PC-9 (cell line): Measurements from ENCODE around the gene HOXA5. TPM values are rescaled to one million over a fixed set of nuclear protein-coding genes. Genes with fewer than 3 reads are reported as not detected.

Experiments
- BruUV-seq: library from RNA; stranded (reverse); fragments of 400-500 nt; replicated peaks from 2 replicates; lab custom pipeline; 2021; lab: Mats Ljungman, UMichigan
- CTCF ChIA-PET: fragments of 300-600 bp; sonication (Branson Sonifier 250); formaldehyde crosslinking; loops from one replicate; lab custom pipeline; 2022; ENCODE audit warnings: antibody characterized with exemption; lab: Charles Lee
- POLR2A ChIA-PET: fragments of 300-600 bp; sonication (Branson Sonifier 250); formaldehyde crosslinking; loops from one replicate; lab custom pipeline; 2022; ENCODE audit warnings: antibody characterized with exemption; ENCODE audit not compliant: unreplicated experiment; lab: Charles Lee
- DNase-seq, 2 experiments: peaks; one replicate each; pipeline versions ENCODE4 v3.0.0 to v3.0.0-alpha.2; 2015 to 2022; ENCODE audit warnings: mixed read lengths in 1 of 2
- H2AFZ ChIP-seq: fragments of 200-600 bp; sonication (generic); 2 replicates; pipeline ENCODE4 v1.8.1; 2017; ENCODE audit warnings: antibody characterized with exemption
- H3F3A ChIP-seq: fragments of 200-600 bp; sonication (generic); 2 replicates; pipeline ENCODE4 v1.8.1; 2017; ENCODE audit warnings: antibody characterized with exemption, mild to moderate bottlenecking, low read depth; ENCODE audit not compliant: insufficient read depth
- H3K27ac ChIP-seq: fragments of 200-600 bp; sonication (generic); 2 replicates; pipeline ENCODE4 v1.6.1; 2016; ENCODE audit warnings: mixed run types
- H3K27me3 ChIP-seq: fragments of 200-600 bp; sonication (generic); 2 replicates; pipeline ENCODE4 v1.6.1; 2016; ENCODE audit warnings: low read depth, mixed run types; ENCODE audit not compliant: insufficient read depth
- H3K36me3 ChIP-seq: fragments of 200-600 bp; sonication (generic); 2 replicates; pipeline ENCODE4 v1.6.1; 2016; ENCODE audit warnings: low read depth, mixed run types
- H3K4me1 ChIP-seq: fragments of 200-600 bp; sonication (generic); replicated peaks from 2 replicates; pipeline ENCODE4 v1.6.1; 2016; ENCODE audit warnings: mixed run types; ENCODE audit not compliant: insufficient read depth
- H3K4me2 ChIP-seq: fragments of 200-600 bp; sonication (generic); 2 replicates; pipeline ENCODE4 v1.6.1; 2017; ENCODE audit warnings: mixed run types
- H3K4me3 ChIP-seq: fragments of 200-600 bp; sonication (generic); 2 replicates; pipeline ENCODE4 v1.6.1; 2016; ENCODE audit warnings: mixed run types
- H3K79me2 ChIP-seq: fragments of 200-600 bp; sonication (generic); 2 replicates; pipeline ENCODE4 v1.6.1; 2017; ENCODE audit warnings: low read depth, mixed run types
- H3K9me2 ChIP-seq: fragments of 200-600 bp; sonication (generic); 2 replicates; pipeline ENCODE4 v1.8.1; 2017; ENCODE audit warnings: mild to moderate bottlenecking; ENCODE audit not compliant: insufficient read depth
- H3K9me3 ChIP-seq: fragments of 200-600 bp; sonication (generic); 2 replicates; pipeline ENCODE4 v1.8.1; 2016; ENCODE audit warnings: low read depth; ENCODE audit not compliant: insufficient read depth
- H4K20me1 ChIP-seq: fragments of 200-600 bp; sonication (generic); 2 replicates; pipeline ENCODE4 v1.8.1; 2017; ENCODE audit not compliant: insufficient read depth
- EZH2 ChIP-seq: fragments of 200-600 bp; sonication (generic); IDR thresholded peaks from 2 replicates; pipeline ENCODE4 v1.8.0; 2017; ENCODE audit warnings: antibody characterized with exemption, low read depth
- intact Hi-C: fragments of 100-400 bp; cut with micrococcal nuclease; formaldehyde crosslinking; loops from one replicate; pipeline ENCODE4 v1.10.0; 2022; ENCODE audit not compliant: unreplicated experiment
- total RNA-seq: library from RNA; stranded (reverse); gene quantifications from 2 replicates; pipeline ENCODE4 v1.2.3, GENCODE V29; 2021
- TF ChIP-seq, protein P1 (sequence below): fragments of 200-600 bp; sonication (generic); conservative IDR thresholded peaks from 2 replicates; pipeline ENCODE4 v1.6.1; 2017; ENCODE audit warnings: mixed run types, antibody characterized with exemption, mild to moderate bottlenecking, moderate library complexity

The HOXA5 gene
- total RNA-seq, 1 experiment from 2014 or later: 1.0 TPM

DNA sequence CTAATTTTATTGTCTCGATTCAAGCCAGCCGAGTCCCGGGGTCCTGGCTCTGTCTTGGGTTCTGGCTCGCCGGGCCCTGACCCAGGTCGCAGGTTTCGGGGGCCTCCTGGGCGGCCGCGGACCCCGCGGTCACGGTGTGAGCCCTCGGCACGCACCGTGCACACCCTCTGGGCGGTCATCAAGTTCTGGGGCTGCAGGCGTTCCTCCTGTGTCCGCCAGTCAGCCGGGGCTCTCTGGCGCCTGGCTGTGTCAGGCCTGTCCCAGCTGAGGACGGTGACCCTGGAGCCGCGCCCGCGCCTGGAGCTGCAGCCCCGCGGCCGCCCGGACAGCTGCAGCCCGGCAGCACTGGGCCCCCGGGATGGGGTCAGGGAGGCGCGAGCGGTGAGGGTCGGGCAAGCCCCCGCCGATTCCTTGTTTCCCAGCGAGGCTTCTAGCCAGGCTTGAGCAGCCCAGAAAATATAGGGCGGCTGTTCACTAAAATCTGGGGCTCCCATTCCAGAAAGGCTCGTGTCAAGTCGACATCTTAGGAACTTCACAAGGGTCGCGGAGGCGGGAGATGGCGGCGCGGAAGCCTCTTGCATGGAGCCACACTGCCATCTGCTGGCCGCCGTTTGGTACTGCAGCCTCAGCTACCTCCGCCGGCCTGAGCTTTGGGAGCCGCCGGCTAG, 17.2 kb upstream of the HOXA5 start:
- no peaks in the 10 kb centered on the region for H4K20me1 ChIP-seq
- no peaks in the 10 kb centered on the region for H3K9me2 ChIP-seq
- intact Hi-C loops: loop anchor here (1.0 to 10.0 kb wide), 10 partner anchors 300 to 1593 kb away; no protein-coding TSS in a partner anchor
- no peak overlapping the region for H3K27ac ChIP-seq
- no peaks in the 10 kb centered on the region for H3K9me3 ChIP-seq
- peak overlapping the region; percentile 97 for H2AFZ ChIP-seq
- peaks cover 14% of the 10 kb centered on the region; the same call in 1 of the 2 replicates for H3F3A ChIP-seq
- peak; percentile 70 to 88 for DNase-seq
- no peaks in the 10 kb centered on the region for H3K27me3 ChIP-seq
- ChIA-PET CTCF (interaction anchor here (0.6 to 3.1 kb wide), 15 partner anchors 19 to 1272 kb away, joined by 3 to 24 read pairs (median 6); no protein-coding TSS in a partner anchor), POLR2A (interaction anchor here (0.6 kb wide), 1 partner anchor 16 kb away, joined by 3 read pairs; no protein-coding TSS in a partner anchor)
- H3K36me3 ChIP-seq: no peaks in the 10 kb centered on the region
- H3K4me2 ChIP-seq: peak overlapping the region; percentile 86
- peak overlapping the region; percentile 71 for H3K4me3 ChIP-seq
- H3K4me1 ChIP-seq: 0 out of 2 replicates have a peak, but pooled peaks cover 3% of the 10 kb centered on the region
- BruUV-seq: no TSS peak
- TF ChIP-seq, protein P1, sequence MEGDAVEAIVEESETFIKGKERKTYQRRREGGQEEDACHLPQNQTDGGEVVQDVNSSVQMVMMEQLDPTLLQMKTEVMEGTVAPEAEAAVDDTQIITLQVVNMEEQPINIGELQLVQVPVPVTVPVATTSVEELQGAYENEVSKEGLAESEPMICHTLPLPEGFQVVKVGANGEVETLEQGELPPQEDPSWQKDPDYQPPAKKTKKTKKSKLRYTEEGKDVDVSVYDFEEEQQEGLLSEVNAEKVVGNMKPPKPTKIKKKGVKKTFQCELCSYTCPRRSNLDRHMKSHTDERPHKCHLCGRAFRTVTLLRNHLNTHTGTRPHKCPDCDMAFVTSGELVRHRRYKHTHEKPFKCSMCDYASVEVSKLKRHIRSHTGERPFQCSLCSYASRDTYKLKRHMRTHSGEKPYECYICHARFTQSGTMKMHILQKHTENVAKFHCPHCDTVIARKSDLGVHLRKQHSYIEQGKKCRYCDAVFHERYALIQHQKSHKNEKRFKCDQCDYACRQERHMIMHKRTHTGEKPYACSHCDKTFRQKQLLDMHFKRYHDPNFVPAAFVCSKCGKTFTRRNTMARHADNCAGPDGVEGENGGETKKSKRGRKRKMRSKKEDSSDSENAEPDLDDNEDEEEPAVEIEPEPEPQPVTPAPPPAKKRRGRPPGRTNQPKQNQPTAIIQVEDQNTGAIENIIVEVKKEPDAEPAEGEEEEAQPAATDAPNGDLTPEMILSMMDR: peak; percentile 100
- TF ChIP-seq EZH2: no peak
- no peaks in the 10 kb centered on the region for H3K79me2 ChIP-seq

DNA sequence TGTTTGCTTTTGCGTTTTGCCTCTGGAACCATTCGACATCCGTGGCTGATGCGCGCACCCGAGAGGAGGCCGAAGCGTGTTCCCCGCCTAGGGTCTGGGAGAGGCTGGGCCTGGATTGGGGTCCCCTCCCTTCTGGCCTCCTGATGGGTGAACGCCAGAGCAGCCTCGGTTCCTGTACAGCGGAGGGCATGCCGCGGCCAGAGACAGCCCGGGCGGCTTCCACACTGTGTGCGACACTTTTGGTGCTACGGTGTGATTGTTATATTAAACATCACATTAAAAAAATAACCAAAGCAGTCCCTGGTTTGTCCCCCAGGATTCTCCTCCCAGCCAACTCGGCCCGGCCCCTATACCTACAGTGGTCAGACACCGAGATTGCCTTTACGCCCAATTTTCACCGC, 16.7 kb upstream of the HOXA5 start:
- Histone ChIP-seq H2AFZ (peak overlapping the region; percentile 97), H3K9me2 (no peaks in the 10 kb centered on the region), H3K36me3 (no peaks in the 10 kb centered on the region), H3K4me2 (peak overlapping the region; percentile 86), H4K20me1 (no peaks in the 10 kb centered on the region), H3K4me3 (peak overlapping the region; percentile 71; the same call in 1 of the 2 replicates), H3K9me3 (no peaks in the 10 kb centered on the region), H3F3A (peaks cover 14% of the 10 kb centered on the region; the same call in 1 of the 2 replicates), H3K27me3 (no peaks in the 10 kb centered on the region), H3K79me2 (no peaks in the 10 kb centered on the region), H3K27ac (no peak overlapping the region), H3K4me1 (0 out of 2 replicates have a peak, but pooled peaks cover 3% of the 10 kb centered on the region)
- TF ChIP-seq, protein P1: no peak
- no peak for TF ChIP-seq EZH2
- CTCF ChIA-PET: interaction anchor here (0.6 to 3.1 kb wide), 6 partner anchors 304 to 1267 kb away, joined by 3 to 24 read pairs (median 5); no protein-coding TSS in a partner anchor
- POLR2A ChIA-PET: no interaction called here
- no TSS peak for BruUV-seq
- no peak for DNase-seq
- intact Hi-C loops: loop anchor here (2.0 to 10.0 kb wide), 4 partner anchors 935 to 1593 kb away; no protein-coding TSS in a partner anchor

DNA sequence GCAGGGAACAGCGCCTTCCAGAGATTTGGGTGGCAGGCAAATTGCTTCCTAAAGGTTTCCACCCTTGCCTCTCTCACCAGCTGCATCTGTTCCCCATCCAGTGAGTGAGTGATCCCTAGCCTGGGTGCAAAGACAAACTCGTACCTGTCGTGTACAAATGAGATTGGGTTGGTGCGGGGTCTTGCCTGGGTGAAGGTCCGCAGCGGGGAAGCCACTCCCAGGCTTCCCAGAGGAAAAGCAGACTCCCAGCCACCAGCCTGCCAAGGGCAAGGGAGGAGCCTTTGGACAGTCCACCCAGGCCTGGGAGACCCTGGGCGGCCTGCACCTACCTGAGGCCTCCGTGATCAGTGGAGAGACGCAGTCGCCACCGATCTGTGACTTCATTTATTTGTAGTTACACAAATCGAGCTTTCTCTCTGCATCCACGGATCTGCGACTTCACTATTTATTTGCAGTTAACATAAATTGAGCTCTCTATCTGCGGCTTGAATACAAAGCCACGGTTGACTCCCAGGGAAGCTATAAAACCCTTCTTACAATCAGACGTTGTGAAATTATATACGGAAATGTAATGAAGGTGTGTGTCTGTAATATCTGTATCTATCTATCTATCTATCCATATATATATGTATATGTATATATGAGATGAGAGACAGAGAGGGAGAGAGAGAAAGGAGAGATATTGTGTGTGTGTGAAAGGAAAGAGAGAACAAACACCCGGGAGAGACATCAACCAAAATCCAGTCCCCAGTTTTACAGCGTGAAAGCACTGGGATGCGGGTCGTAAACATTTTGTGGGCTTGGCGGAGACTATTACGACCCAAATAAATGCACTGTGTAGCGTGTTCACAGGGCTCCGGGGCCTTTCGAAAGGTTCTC, 16.0 kb upstream of the HOXA5 start:
- no peak overlapping the region for H3K4me3 ChIP-seq
- no peaks in the 10 kb centered on the region for H4K20me1 ChIP-seq
- intact Hi-C loops: loop anchor here (2.0 to 10.0 kb wide), 4 partner anchors 935 to 1592 kb away; no protein-coding TSS in a partner anchor
- H3K79me2 ChIP-seq: no peaks in the 10 kb centered on the region
- ChIA-PET CTCF (interaction anchor here (1.5 kb wide), 1 partner anchor 473 kb away, joined by 4 read pairs; no protein-coding TSS in a partner anchor), POLR2A (no interaction called here)
- H3K27me3 ChIP-seq: no peaks in the 10 kb centered on the region
- no peak for DNase-seq
- peaks cover 14% of the 10 kb centered on the region; the same call in 1 of the 2 replicates for H3F3A ChIP-seq
- no peak overlapping the region for H3K4me2 ChIP-seq
- H3K4me1 ChIP-seq: 0 out of 2 replicates have a peak, but pooled peaks cover 3% of the 10 kb centered on the region
- no peaks in the 10 kb centered on the region for H3K36me3 ChIP-seq
- no peak for TF ChIP-seq EZH2
- TF ChIP-seq, protein P1: no peak
- no peaks in the 10 kb centered on the region for H3K9me2 ChIP-seq
- BruUV-seq: no TSS peak
- no peak overlapping the region for H2AFZ ChIP-seq
- H3K9me3 ChIP-seq: no peaks in the 10 kb centered on the region
- no peak overlapping the region for H3K27ac ChIP-seq
